WTC11 (cell line): ENCODE measurements around the gene CFC1B.
"Not testable (repeated sequence)": the region's sequence is repeated elsewhere in the genome, so short reads cannot be mapped to it uniquely, and the experiment has no call there.

Experiments used
- CTCF ChIP-seq: fragments of 200-600 bp; IDR thresholded peaks from 2 replicates; pipeline ENCODE4 v1.8.0; 2022; ENCODE audit warnings: antibody characterized with exemption
- JUN ChIP-seq: sonication (generic); formaldehyde crosslinking; IDR thresholded peaks from 2 replicates; pipeline ENCODE4 v1.8.0; 2023; ENCODE audit warnings: mild to moderate bottlenecking, missing genetic modification reagents
- NR1H2 ChIP-seq: sonication (generic); formaldehyde crosslinking; IDR thresholded peaks from 2 replicates; pipeline ENCODE4 v1.9.0; 2021; ENCODE audit warnings: mild to moderate bottlenecking, moderate library complexity, missing genetic modification reagents
- TF ChIP-seq, protein P1 (sequence below): fragments of 250-450 bp; sonication (Bioruptor Pico); IDR thresholded peaks from 2 replicates; pipeline ENCODE4 v2.1.2; 2022; ENCODE audit warnings: mild to moderate bottlenecking, moderate library complexity

GRCh38 chr2:130520992-130521391 lies at the start of gene CFC1B:
- TF ChIP-seq CTCF; NR1H2; JUN (CRISPR knock-in tag): not testable (repeated sequence)
- TF ChIP-seq, protein P1, sequence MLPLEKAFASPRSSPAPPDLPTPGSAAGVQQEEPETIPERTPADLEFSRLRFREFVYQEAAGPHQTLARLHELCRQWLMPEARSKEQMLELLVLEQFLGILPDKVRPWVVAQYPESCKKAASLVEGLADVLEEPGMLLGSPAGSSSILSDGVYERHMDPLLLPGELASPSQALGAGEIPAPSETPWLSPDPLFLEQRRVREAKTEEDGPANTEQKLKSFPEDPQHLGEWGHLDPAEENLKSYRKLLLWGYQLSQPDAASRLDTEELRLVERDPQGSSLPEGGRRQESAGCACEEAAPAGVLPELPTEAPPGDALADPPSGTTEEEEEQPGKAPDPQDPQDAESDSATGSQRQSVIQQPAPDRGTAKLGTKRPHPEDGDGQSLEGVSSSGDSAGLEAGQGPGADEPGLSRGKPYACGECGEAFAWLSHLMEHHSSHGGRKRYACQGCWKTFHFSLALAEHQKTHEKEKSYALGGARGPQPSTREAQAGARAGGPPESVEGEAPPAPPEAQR (CRISPR knock-in tag) = not testable (repeated sequence)
